Body of pancreas (tissue), 4 donors: ENCODE measurements around the gene HNRNPF. TPM values are rescaled to one million over a fixed set of nuclear protein-coding genes. Genes with fewer than 3 reads are reported as not detected.
"Not testable (repeated sequence)": the region's sequence is repeated elsewhere in the genome, so short reads cannot be mapped to it uniquely, and the experiment has no call there.

Source experiments
- ATAC-seq: fragments of 150-250 bp; one replicate; pipeline ENCODE4 v1.9.1; 2016
- DNase-seq, 4 donors: peaks; one replicate each; pipeline ENCODE4 v3.0.0-alpha.2; 2019
- H3K27ac ChIP-seq, 4 donors: fragments of 200-600 bp; sonication (generic); 1 replicate in 3 of 4; 2 replicates in 1 of 4; pipeline versions ENCODE4 v1.5.1 to v1.6.1; 2016 to 2019; ENCODE audit warnings: mild to moderate bottlenecking in 1 of 4, mixed read lengths in 1 of 4, moderate library complexity in 1 of 4
- H3K27me3 ChIP-seq, 2 donors: fragments of 200-600 bp; sonication (generic); one replicate each; pipeline ENCODE4 v1.6.0; 2016; ENCODE audit warnings: mild to moderate bottlenecking in 1 of 2
- H3K36me3 ChIP-seq, 2 donors: fragments of 200-600 bp; sonication (generic); replicated peaks in 1 of 2; 2 replicates each; pipeline ENCODE4 v1.5.1; 2016; ENCODE audit warnings: low read depth in 2 of 2; ENCODE audit not compliant: insufficient read depth in 1 of 2
- H3K4me1 ChIP-seq: fragments of 200-600 bp; sonication (generic); one replicate; pipeline ENCODE4 v1.6.0; 2016
- H3K4me3 ChIP-seq, 2 donors: fragments of 200-600 bp; sonication (generic); 1 replicate in 1 of 2; 2 replicates in 1 of 2; pipeline ENCODE4 v1.5.1; 2016 to 2019
- H3K9me3 ChIP-seq, 3 donors: fragments of 200-600 bp; sonication (generic); 1 replicate in 2 of 3; 2 replicates in 1 of 3; pipeline ENCODE4 v1.5.1; 2016
- CTCF ChIP-seq, 7 experiments: fragments of 450-650 bp in 4 of 7; fragments of 200-600 bp in 3 of 7; sonication (generic) in 3 of 7; IDR thresholded peaks; one replicate each; pipeline ENCODE4 v1.5.1; 2016 to 2019; ENCODE audit warnings: antibody characterized with exemption in 7 of 7
- POLR2A ChIP-seq, 3 donors: fragments of 450-650 bp; IDR thresholded peaks; one replicate each; pipeline ENCODE4 v1.6.1; 2016; ENCODE audit warnings: antibody characterized with exemption in 3 of 3, mild to moderate bottlenecking in 2 of 3
- WGBS, 2 donors: methylation state at CpG; one replicate each; pipeline ENCODE4 v1.1.5; 2017; 5-methylcytosine and 5-hydroxymethylcytosine counted together
- intact Hi-C: fragments of 100-400 bp; cut with DNase I; formaldehyde crosslinking; loops from one replicate; pipeline ENCODE4 v1.15.1; 2023
- small RNA-seq: library from RNA; depleted of rRNA; stranded (forward); fragments of <200 nt; gene quantifications from one replicate; pipeline ENCODE3, GENCODE V24; 2016
- total RNA-seq, 2 donors: library from RNA; depleted of rRNA; stranded (reverse); fragments of >200 nt; gene quantifications; one replicate each; pipeline ENCODE4 v1.1.0, GENCODE V29; 2016

The HNRNPF gene
- total RNA-seq, 2 donors from 2014 or later: 33.6 to 80.9 TPM

- Histone ChIP-seq H3K9me3 (no peaks in the 10 kb centered on the region), H3K4me1 (peaks cover 12% of the 10 kb centered on the region), H3K27me3 (no peaks in the 10 kb centered on the region), H3K27ac (no peak overlapping the region), H3K36me3 (no peaks in the 10 kb centered on the region), H3K4me3 (no peak overlapping the region)
- WGBS, 2 donors: 64 to 71% methylated on average over 4 to 11 of the region's 11 CpGs
- intact Hi-C loops: no loop called here
- no peak for TF ChIP-seq CTCF (IDR thresholded peaks at IDR 0.05)
- no peak for TF ChIP-seq POLR2A (IDR thresholded peaks at IDR 0.05)
- no peak for DNase-seq
- ATAC-seq: no peak
Observed at GRCh38 chr10:43339136-43339535, 69.8 kb downstream of the HNRNPF start.

- WGBS, 2 donors: 69 to 73% methylated on average over 9 to 11 of the region's 12 CpGs
- no peak overlapping the region for H3K27ac ChIP-seq
- H3K36me3 ChIP-seq: no peaks in the 10 kb centered on the region
- no peak for DNase-seq
- H3K27me3 ChIP-seq: no peaks in the 10 kb centered on the region
- no peak overlapping the region for H3K4me3 ChIP-seq
- peaks cover 12% of the 10 kb centered on the region for H3K4me1 ChIP-seq
- no peak for ATAC-seq
- intact Hi-C loops: no loop called here
- H3K9me3 ChIP-seq: no peaks in the 10 kb centered on the region
- TF ChIP-seq CTCF (IDR thresholded peaks at IDR 0.05) (no peak), POLR2A (IDR thresholded peaks at IDR 0.05) (no peak)
Observed at GRCh38 chr10:43338117-43338516, 70.9 kb downstream of the HNRNPF start.

- H3K36me3 ChIP-seq, H3K27me3 ChIP-seq, intact Hi-C loops, H3K4me3 ChIP-seq, ATAC-seq, H3K27ac ChIP-seq, DNase-seq, H3K9me3 ChIP-seq: not testable (repeated sequence)
- WGBS, 2 donors: 37 to 48% methylated on average over 8 to 9 of the region's 9 CpGs
- H3K4me1 ChIP-seq: peaks cover 12% of the 10 kb centered on the region
Observed at GRCh38 chr10:43337536-43337935, 71.5 kb downstream of the HNRNPF start.

GRCh38 chr10:43336641-43337318 is 72.2 kb downstream of the HNRNPF start:
- TF ChIP-seq CTCF (IDR thresholded peaks at IDR 0.05) (no peak), POLR2A (IDR thresholded peaks at IDR 0.05) (no peak)
- H3K9me3 ChIP-seq: no peaks in the 10 kb centered on the region
- no peak for DNase-seq
- H3K36me3 ChIP-seq: no peaks in the 10 kb centered on the region
- intact Hi-C loops: no loop called here
- no peak overlapping the region for H3K4me3 ChIP-seq
- H3K27ac ChIP-seq: peak overlapping the region in 2 of 4 donors; percentile 18 to 37
- H3K4me1 ChIP-seq: peaks cover 12% of the 10 kb centered on the region
- peak; percentile 55 for ATAC-seq
- WGBS, 2 donors: 71 to 76% methylated on average over 8 of the region's 9 CpGs
- H3K27me3 ChIP-seq: no peaks in the 10 kb centered on the region

- H3K27me3 ChIP-seq: no peaks in the 10 kb centered on the region
- H3K4me3 ChIP-seq: no peak overlapping the region
- peaks cover 10% of the 10 kb centered on the region for H3K4me1 ChIP-seq
- H3K9me3 ChIP-seq: no peaks in the 10 kb centered on the region
- H3K36me3 ChIP-seq: no peaks in the 10 kb centered on the region
- intact Hi-C loops: no loop called here
- no peak overlapping the region for H3K27ac ChIP-seq
- ATAC-seq (no peak), DNase-seq (no peak)
- WGBS, 2 donors: 53 to 64% methylated on average over 2 to 3 of the region's 3 CpGs
- no peak for TF ChIP-seq CTCF (IDR thresholded peaks at IDR 0.05)
- no peak for TF ChIP-seq POLR2A (IDR thresholded peaks at IDR 0.05)
Observed at GRCh38 chr10:43336061-43336460, 72.9 kb downstream of the HNRNPF start.

Small RNA genes within 50 kb of the gene (small RNA-seq; reads per million reads assigned to genes)
- gene RNU6ATAC11P (not detected), gene RNU7-193P (not detected), gene SNORD3J (0.99 reads per million, percentile 38 among the genes with 10 or more reads in this experiment)

Other genes starting within 250 kb of the HNRNPF start
- gene RASGEF1A, start 142.1 kb downstream of the HNRNPF start, total RNA-seq: 1 to 10 TPM in 1 of 2 donors, under 1 TPM in 1; 0.66 to 2.6 TPM
- not detected for gene FXYD4, start 37.5 kb downstream of the HNRNPF start, total RNA-seq
- 1 to 10 TPM; 1.6 to 7.5 TPM for gene ZNF487, start 27.9 kb upstream of the HNRNPF start, total RNA-seq
- gene ZNF239, start 165.4 kb upstream of the HNRNPF start, total RNA-seq: 10 to 100 TPM in 1 of 2 donors, 1 to 10 TPM in 1; 4.9 to 10.2 TPM
- gene ZNF485, start 197.3 kb upstream of the HNRNPF start, total RNA-seq: 1 to 10 TPM; 9.6 to 9.9 TPM
- 10 to 100 TPM; 31.6 to 47.5 TPM for gene ZNF32, start 239.7 kb upstream of the HNRNPF start, total RNA-seq